ENCODE data around the gene ERC2. TPM values are rescaled to one million over a fixed set of nuclear protein-coding genes. Genes with fewer than 3 reads are reported as not detected.

Gene ERC2
- total and polyA plus RNA-seq, 2 of the 8 experiments (the other 6 are each of a cell fraction or from before 2014, with no cell fraction given), result 16.4 to 22.8 TPM

DNA sequence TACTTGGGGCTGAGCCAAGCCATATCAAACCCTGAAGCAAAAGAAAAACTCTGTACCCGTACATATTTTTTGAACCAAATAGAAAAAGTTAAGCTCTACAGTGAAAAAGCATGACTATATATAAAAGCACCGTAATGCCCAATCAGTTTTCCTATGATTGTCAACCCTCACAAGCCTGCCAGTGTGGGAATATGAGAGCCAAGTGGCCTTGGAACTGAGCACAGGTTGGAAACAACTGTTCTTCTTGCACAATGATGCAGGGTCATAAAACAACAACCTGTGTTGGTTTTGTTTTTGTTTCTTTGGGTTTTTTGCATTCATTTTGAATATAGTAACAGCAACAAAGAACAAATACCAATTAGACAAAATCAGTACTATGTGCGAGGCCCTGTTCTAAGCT lies 3.5 kb upstream of the ERC2 start:
- Histone ChIP-seq H3K27ac (ENCODE audit: low read depth, low read length) (no peak overlapping the region), H3K79me2 (ENCODE audit: control insufficient read depth in 1 of 2, insufficient read depth in 2 of 2, low read length in 2 of 2) (peaks cover 0 to 2% of the 10 kb centered on the region in 2 experiments; a peak in 2 of 4 replicates), H2BK120ac (replicated peaks; ENCODE audit: low read depth, low read length) (no peak overlapping the region), H3K4me2 (ENCODE audit: insufficient read depth in 1 of 2, low read depth in 2 of 2, low read length in 2 of 2) (no peak overlapping the region), H3K56ac (replicated peaks; ENCODE audit: insufficient read length, low read depth, low read length) (no peak overlapping the region), H3K27me3 (replicated peaks in 1 of 4; ENCODE audit: control insufficient read depth in 3 of 4, extremely low read depth in 1 of 4, insufficient read depth in 3 of 4, low read length in 3 of 4) (no peaks in the 10 kb centered on the region), H3K4me3 (ENCODE audit: extremely low read depth in 1 of 4, insufficient read depth in 2 of 4, low read depth in 3 of 4, low read length in 4 of 4) (no peak overlapping the region), H3K4me1 (replicated peaks in 1 of 4; ENCODE audit: control insufficient read depth in 3 of 4, insufficient read depth in 4 of 4, low read length in 3 of 4) (peaks cover 0 to 1% (median under 1%) of the 10 kb centered on the region in 4 experiments; a peak in 3 of 7 replicates), H4K8ac (ENCODE audit: extremely low read depth, insufficient read depth, low read length) (no peak overlapping the region), H4K5ac (ENCODE audit: insufficient read length, low read depth, low read length) (no peak overlapping the region), H3K36me3 (ENCODE audit: control insufficient read depth in 2 of 4, insufficient read depth in 4 of 4, low read length in 3 of 4) (no peaks in the 10 kb centered on the region), H4K20me1 (replicated peaks in 1 of 2; ENCODE audit: control insufficient read depth in 1 of 2, insufficient read depth in 2 of 2, low read length in 2 of 2) (no peaks in the 10 kb centered on the region), H3K4ac (replicated peaks; ENCODE audit: insufficient read length, low read depth, low read length) (no peak overlapping the region), H3K79me1 (ENCODE audit: low read depth, low read length) (no peaks in the 10 kb centered on the region), H3K9ac (replicated peaks in 1 of 4; ENCODE audit: extremely low read depth in 1 of 4, low read depth in 3 of 4, low read length in 3 of 4) (no peak overlapping the region), H3K9me3 (ENCODE audit: insufficient read depth in 2 of 2, low read depth in 1 of 2, low read length in 1 of 2) (no peaks in the 10 kb centered on the region), H2BK20ac (ENCODE audit: low read length) (no peak overlapping the region), H3K18ac (ENCODE audit: extremely low read depth, low read length) (no peak overlapping the region), H2AK5ac (ENCODE audit: low read depth, low read length) (no peak overlapping the region), H2BK5ac (ENCODE audit: low read depth, low read length) (no peak overlapping the region), H2BK15ac (ENCODE audit: low read length) (no peak overlapping the region), H2BK12ac (ENCODE audit: low read depth, low read length) (no peak overlapping the region), H2AFZ (ENCODE audit: low read length) (no peak overlapping the region), H3K23me2 (ENCODE audit: low read depth, low read length) (no peaks in the 10 kb centered on the region), H4K91ac (replicated peaks; ENCODE audit: insufficient read length, low read length) (no peak overlapping the region), H3K14ac (ENCODE audit: insufficient read length) (no peak overlapping the region), H3K23ac (ENCODE audit: insufficient read length) (no peak overlapping the region)
- no peak for DNase-seq (ENCODE audit: low read depth in 1 of 2, low spot score in 2 of 2)
- POLR2A ChIA-PET (ENCODE audit: partially characterized antibody), result no interaction called here
- CTCF ChIA-PET (ENCODE audit: partially characterized antibody), result interaction anchor here (0.6 to 3.8 kb wide), 6 partner anchors 10 to 130 kb away, joined by 3 to 13 read pairs (median 3); no protein-coding TSS in a partner anchor
- TF ChIP-seq CEBPB (IDR thresholded peaks at IDR 0.05; ENCODE audit: low read depth, low read length) (no peak), EZH2 (IDR thresholded peaks at IDR 0.05; ENCODE audit: low read depth, low read length, severe bottlenecking) (no peak)
- TF ChIP-seq, protein P1, sequence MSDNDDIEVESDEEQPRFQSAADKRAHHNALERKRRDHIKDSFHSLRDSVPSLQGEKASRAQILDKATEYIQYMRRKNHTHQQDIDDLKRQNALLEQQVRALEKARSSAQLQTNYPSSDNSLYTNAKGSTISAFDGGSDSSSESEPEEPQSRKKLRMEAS (IDR thresholded peaks at IDR 0.05), result no peak
- FAIRE-seq, result no peak
- 83% methylated on average over 3 of the region's 3 CpGs; no CpG with 5 or more reads in 1 of the 2 experiments for WGBS, 2 experiments (ENCODE audit: extremely low coverage in 1 of 2, insufficient coverage in 1 of 2, insufficient read length in 1 of 2, insufficient replicate concordance in 2 of 2, low coverage in 1 of 2, low lambda C conversion rate in 2 of 2, missing lambda C conversion rate in 1 of 2)

Measured in H1 (cell line).